Kidney epithelial cell (primary cell): ENCODE measurements around the gene RCBTB1. TPM values are rescaled to one million over a fixed set of nuclear protein-coding genes. Genes with fewer than 3 reads are reported as not detected.

ENCODE experiments used
- DNase-seq: peaks from one replicate; pipeline ENCODE4 v3.0.0-alpha.2; 2010; ENCODE audit warnings: low read depth
- H3K27me3 ChIP-seq: 2 replicates; pipeline ENCODE4 v1.6.0; 2011; ENCODE audit warnings: low read length; ENCODE audit not compliant: control insufficient read depth, insufficient read depth
- H3K36me3 ChIP-seq: 2 replicates; pipeline ENCODE4 v1.5.1; 2011; ENCODE audit warnings: low read length; ENCODE audit not compliant: control insufficient read depth, insufficient read depth
- H3K4me3 ChIP-seq: 2 replicates; pipeline ENCODE4 v1.5.1; 2011; ENCODE audit warnings: low read depth, mild to moderate bottlenecking, control low read depth, low read length
- total RNA-seq: library from RNA; depleted of rRNA; stranded (reverse); fragments of >200 nt; gene quantifications from 2 replicates; pipeline ENCODE4 v1.2.3, GENCODE V29; 2015
- TF ChIP-seq, protein P1 (sequence below): IDR thresholded peaks from 2 replicates; pipeline ENCODE4 v1.5.1; 2011; ENCODE audit warnings: mild to moderate bottlenecking, moderate library complexity, low read length, control low read depth, inconsistent platforms; ENCODE audit not compliant: insufficient read depth, poor library complexity, severe bottlenecking

RCBTB1 gene
- total RNA-seq, 1 donor from 2014 or later: 22.6 TPM

DNA sequence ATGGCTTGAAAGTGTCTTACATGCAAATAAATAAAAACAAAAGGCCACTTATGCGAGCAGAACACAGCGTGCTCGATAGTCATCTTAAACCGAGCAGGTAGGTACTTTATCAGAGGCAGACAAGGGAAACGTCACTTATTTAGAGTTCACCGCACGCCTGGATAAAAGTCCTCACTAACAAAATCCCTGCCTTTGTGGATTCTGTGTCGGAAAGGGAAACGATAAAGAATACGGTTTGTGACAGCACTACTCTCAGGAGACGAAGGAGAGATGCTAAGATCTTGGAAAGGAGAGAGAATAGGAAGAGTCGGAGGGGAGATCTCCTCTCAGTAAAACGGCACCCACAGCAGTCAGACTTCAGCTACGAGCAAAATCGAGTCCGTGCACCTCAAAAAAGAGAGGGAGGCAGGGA lies 581 bp downstream of the RCBTB1 start:
- H3K4me3 ChIP-seq: peak overlapping the region; percentile 78
- no peak for DNase-seq
- TF ChIP-seq, protein P1, sequence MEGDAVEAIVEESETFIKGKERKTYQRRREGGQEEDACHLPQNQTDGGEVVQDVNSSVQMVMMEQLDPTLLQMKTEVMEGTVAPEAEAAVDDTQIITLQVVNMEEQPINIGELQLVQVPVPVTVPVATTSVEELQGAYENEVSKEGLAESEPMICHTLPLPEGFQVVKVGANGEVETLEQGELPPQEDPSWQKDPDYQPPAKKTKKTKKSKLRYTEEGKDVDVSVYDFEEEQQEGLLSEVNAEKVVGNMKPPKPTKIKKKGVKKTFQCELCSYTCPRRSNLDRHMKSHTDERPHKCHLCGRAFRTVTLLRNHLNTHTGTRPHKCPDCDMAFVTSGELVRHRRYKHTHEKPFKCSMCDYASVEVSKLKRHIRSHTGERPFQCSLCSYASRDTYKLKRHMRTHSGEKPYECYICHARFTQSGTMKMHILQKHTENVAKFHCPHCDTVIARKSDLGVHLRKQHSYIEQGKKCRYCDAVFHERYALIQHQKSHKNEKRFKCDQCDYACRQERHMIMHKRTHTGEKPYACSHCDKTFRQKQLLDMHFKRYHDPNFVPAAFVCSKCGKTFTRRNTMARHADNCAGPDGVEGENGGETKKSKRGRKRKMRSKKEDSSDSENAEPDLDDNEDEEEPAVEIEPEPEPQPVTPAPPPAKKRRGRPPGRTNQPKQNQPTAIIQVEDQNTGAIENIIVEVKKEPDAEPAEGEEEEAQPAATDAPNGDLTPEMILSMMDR: no peak

DNA sequence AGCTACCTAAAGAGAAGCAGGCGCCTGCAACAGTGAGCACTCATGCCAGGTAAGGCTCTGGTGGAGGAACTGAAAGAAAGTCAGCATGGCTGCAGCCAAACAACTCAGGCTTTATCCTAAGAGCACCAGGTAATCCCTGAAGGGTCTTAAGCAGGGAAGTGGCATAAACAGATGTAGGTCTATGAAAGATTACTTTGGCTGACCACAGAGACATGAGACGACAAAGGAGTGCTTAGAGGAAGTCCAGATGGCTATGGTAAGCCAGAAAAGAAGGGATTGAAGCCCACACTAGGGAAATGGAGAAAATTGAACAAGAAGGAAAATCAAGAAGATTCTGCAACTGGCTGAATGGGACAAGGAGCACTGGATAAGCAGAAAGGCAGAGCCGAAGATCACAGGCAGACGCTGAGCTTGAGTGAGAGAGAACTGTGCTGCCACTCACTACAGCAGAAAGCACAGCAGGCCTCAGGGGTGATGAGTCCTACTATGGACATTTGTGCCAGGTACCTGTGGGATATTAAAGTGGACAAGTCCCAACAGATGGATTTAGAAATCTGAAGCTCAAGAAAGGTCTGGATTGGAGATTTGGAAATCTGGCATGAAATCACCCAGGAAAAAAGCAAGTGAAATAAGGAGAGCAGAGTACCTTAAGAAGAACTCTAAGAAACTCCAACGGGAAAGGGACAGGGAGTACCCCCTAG lies 4.2 kb downstream of the RCBTB1 start:
- Histone ChIP-seq H3K4me3 (no peak overlapping the region), H3K27me3 (no peaks in the 10 kb centered on the region), H3K36me3 (no peaks in the 10 kb centered on the region)
- DNase-seq: no peak
- TF ChIP-seq, protein P1: no peak

More for the DNA sequence above, 581 bp downstream of the RCBTB1 start:
- Histone ChIP-seq H3K36me3 (no peaks in the 10 kb centered on the region), H3K27me3 (no peaks in the 10 kb centered on the region)

DNA sequence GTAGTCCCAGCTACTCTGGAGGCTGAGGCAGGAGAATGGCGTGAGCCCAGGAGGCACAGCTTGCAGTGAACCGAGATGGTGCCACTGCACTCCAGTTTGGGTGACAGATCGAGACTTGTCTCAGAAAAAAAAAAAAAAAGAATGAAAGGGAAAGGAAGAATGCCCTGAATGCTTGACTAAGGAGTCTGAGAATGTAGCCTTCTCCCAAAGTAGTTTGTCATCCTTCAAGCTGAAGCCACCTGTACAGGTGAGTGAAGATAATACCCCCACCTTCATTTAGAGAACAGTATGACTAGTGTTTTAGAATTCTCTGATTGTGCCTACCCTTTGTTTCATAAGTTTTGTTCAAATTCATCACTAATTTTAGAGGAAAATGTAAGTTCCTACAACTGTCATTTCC lies 5.9 kb downstream of the RCBTB1 start:
- H3K4me3 ChIP-seq: no peak overlapping the region
- H3K27me3 ChIP-seq: no peaks in the 10 kb centered on the region
- TF ChIP-seq, protein P1: no peak
- DNase-seq: no peak
- H3K36me3 ChIP-seq: no peaks in the 10 kb centered on the region

DNA sequence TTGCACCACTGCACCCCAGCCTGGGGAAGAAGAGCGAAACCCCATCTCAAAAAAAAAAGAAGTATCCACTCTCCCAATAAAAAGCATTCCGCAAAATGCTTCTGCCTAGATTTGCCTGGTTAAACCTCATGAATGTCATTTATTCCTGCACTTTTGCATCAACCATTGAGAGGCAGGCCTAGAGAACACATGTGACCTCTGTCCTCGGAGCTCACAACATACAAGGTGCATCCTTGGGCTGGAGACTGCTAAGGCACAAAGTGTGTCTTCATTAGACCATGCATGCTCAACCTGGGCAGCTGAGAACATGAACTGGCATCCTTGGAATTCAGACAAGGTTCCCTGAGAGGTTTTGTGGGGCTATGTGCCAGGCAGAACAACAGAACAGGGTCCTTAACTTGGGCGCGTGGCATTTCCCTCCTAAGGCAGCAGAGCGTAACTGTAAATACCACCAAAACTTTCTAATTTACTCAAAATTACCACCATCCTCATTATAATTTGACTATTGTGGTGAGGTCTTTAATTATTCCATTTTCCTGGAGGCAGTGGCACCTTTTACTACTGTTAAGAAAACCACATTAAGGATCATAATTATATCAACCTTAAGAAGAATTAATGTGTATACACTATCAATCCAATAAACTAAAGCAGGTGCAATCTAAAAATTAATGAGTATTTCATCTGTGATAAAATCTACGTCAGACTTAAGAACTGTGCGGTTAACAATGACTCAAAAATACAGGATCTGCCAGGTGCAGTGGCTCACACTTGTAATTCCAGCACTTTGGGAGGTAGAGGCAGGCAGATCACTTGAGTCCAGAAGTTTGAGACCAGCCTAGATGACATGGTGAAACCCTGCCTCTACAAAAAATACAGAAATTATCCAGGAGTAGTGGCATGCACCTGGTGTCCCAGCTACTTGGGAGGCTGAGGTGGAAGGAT lies 13.8 kb downstream of the RCBTB1 start:
- no peaks in the 10 kb centered on the region for H3K36me3 ChIP-seq
- no peaks in the 10 kb centered on the region for H3K27me3 ChIP-seq
- TF ChIP-seq, protein P1: no peak
- DNase-seq: no peak
- H3K4me3 ChIP-seq: no peak overlapping the region

DNA sequence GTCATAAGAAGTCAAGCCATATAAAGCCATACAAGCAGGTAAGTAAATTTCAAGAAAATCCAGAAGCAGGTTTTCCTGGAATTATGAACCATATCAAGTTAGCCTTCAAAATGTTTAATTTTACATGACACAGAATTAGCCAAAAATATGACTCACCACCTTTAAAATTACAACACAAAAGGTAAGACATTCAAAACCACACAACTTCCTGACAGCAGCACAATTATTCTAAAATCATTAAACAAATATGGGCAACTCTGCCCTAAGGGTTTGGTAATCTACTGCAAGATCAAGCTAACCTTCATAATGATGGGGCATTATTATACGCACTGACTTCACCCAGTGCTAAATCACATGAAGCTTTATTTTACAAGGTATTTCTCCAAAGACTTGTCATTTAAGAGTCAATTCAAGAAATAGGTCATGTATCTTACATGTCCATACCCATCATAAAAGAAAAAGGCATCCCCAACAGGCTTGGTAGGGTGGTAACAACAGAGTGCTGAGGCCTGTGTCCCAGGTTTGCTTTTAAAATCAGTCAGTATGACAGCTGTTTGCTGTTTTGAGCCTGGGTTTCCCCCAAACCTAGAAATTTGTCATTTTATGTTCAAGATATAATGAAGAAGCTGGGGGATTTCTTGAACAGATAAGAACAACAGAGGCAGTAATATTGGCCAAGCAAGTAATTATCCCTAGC lies 15.2 kb downstream of the RCBTB1 start:
- TF ChIP-seq, protein P1: no peak
- H3K27me3 ChIP-seq: no peaks in the 10 kb centered on the region
- no peak overlapping the region for H3K4me3 ChIP-seq
- no peak for DNase-seq
- H3K36me3 ChIP-seq: no peaks in the 10 kb centered on the region
